Smooth muscle cell (in vitro differentiated cells): Measurements from ENCODE around the gene AK1. TPM values are rescaled to one million over a fixed set of nuclear protein-coding genes. Genes with fewer than 3 reads are reported as not detected.

ENCODE experiments used
- DNase-seq: peaks from one replicate; lab custom pipeline; 2025; ENCODE audit not compliant: unreplicated experiment; lab: John Stamatoyannopoulos, UW
- H2AFZ ChIP-seq: fragments of 200-600 bp; sonication (generic); 2 replicates; pipeline ENCODE4 v1.6.0; 2016; ENCODE audit warnings: antibody characterized with exemption, low read depth, mild to moderate bottlenecking
- H3F3A ChIP-seq: fragments of 200-600 bp; sonication (generic); 2 replicates; pipeline ENCODE4 v1.6.0; 2017; ENCODE audit warnings: antibody characterized with exemption, low read depth
- H3K27ac ChIP-seq: fragments of 200-600 bp; sonication (generic); 2 replicates; pipeline ENCODE4 v1.5.1; 2016; ENCODE audit warnings: low read depth, mild to moderate bottlenecking
- H3K27me3 ChIP-seq: fragments of 200-600 bp; sonication (generic); 2 replicates; pipeline ENCODE4 v1.6.1; 2016; ENCODE audit warnings: low read depth, mild to moderate bottlenecking
- H3K36me3 ChIP-seq: fragments of 200-600 bp; sonication (generic); 2 replicates; pipeline ENCODE4 v1.5.1; 2016; ENCODE audit warnings: low read depth
- H3K4me1 ChIP-seq: fragments of 200-600 bp; sonication (generic); 2 replicates; pipeline ENCODE4 v1.5.1; 2016; ENCODE audit warnings: low read depth
- H3K4me2 ChIP-seq: fragments of 200-600 bp; sonication (generic); 2 replicates; pipeline ENCODE4 v1.6.0; 2016; ENCODE audit warnings: mild to moderate bottlenecking
- H3K4me3 ChIP-seq: fragments of 200-600 bp; sonication (generic); 2 replicates; pipeline ENCODE4 v1.5.1; 2016; ENCODE audit warnings: mild to moderate bottlenecking
- H3K79me2 ChIP-seq: fragments of 200-600 bp; sonication (generic); 2 replicates; pipeline ENCODE4 v1.6.0; 2016; ENCODE audit warnings: low read depth, mild to moderate bottlenecking
- H3K9ac ChIP-seq: fragments of 200-600 bp; sonication (generic); 2 replicates; pipeline ENCODE4 v1.6.0; 2016; ENCODE audit warnings: low read depth
- H3K9me3 ChIP-seq: fragments of 200-600 bp; sonication (generic); replicated peaks from 2 replicates; pipeline ENCODE4 v1.5.1; 2016; ENCODE audit warnings: low read depth
- H4K20me1 ChIP-seq: fragments of 200-600 bp; sonication (generic); 2 replicates; pipeline ENCODE4 v1.6.0; 2016; ENCODE audit warnings: low read depth
- WGBS: methylation state at CpG from one replicate; pipeline ENCODE4 v1.1.7; 2016; ENCODE audit warnings: low lambda C conversion rate; 5-methylcytosine and 5-hydroxymethylcytosine counted together
- polyA plus RNA-seq: library from polyadenylated mRNA; unstranded; fragments of >200 nt; fragmentation: Nextera tagmentation; extraction: Ambion mirVana; gene quantifications from 2 replicates; pipeline ENCODE4 v1.2.1, GENCODE V29; 2016
- total RNA-seq: library from RNA; depleted of rRNA; stranded (reverse); fragments of >200 nt; gene quantifications from 2 replicates; pipeline ENCODE4 v1.2.3, GENCODE V29; 2014
- TF ChIP-seq, protein P1 (sequence below): fragments of 200-600 bp; sonication (generic); IDR thresholded peaks from 2 replicates; pipeline ENCODE4 v1.5.1; 2017; ENCODE audit warnings: borderline replicate concordance, mild to moderate bottlenecking, antibody characterized with exemption; ENCODE audit not compliant: insufficient read depth, poor library complexity, severe bottlenecking

AK1 gene
- total and polyA plus RNA-seq, 2 experiments from 2014 or later = 52.4 to 97.8 TPM

DNA sequence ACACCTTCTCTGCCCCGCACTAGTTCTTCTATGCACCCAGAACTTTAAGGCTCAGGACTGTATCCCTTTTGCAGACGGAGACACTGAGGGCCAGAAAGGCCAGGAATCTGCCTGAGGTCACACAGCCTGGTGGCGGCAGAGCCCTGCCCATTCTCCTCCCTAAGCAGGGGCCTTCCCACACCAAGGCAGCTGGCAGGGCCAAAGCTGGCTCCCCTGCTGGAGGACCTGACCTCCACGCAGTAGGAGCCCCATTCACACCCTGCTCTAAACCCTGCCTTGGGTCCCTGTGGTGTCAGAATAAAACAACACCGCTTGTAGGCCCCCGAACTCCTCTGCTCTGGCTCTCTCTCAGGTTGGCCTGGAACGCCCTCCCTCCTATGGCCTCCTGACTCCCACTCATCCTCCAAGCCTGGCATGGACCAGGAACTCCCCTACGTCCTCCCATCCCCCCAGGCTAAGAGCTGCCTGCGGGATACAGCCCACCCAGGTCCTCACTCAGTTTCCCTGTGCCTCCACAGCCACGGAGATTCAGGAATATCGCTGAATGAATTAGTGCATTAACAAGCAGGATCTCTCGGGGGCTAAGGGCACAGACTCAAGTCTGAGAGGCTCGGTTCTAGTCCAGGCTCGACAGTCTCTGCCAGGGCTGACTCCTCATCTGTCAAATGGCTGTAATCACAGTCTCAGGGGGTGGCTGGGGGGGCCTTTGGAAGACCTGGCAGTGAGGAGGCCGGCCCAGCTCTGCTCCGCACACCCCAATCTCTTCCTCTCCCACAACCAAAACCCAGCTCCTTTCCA is 19.1 kb upstream of the AK1 start:
- no peaks in the 10 kb centered on the region for H3K79me2 ChIP-seq
- 86% methylated on average over 16 of the region's 16 CpGs for whole genome bisulfite sequencing
- H2AFZ ChIP-seq = no peak overlapping the region
- no peak for DNase-seq
- H4K20me1 ChIP-seq = peaks cover 25% of the 10 kb centered on the region
- TF ChIP-seq, protein P1, sequence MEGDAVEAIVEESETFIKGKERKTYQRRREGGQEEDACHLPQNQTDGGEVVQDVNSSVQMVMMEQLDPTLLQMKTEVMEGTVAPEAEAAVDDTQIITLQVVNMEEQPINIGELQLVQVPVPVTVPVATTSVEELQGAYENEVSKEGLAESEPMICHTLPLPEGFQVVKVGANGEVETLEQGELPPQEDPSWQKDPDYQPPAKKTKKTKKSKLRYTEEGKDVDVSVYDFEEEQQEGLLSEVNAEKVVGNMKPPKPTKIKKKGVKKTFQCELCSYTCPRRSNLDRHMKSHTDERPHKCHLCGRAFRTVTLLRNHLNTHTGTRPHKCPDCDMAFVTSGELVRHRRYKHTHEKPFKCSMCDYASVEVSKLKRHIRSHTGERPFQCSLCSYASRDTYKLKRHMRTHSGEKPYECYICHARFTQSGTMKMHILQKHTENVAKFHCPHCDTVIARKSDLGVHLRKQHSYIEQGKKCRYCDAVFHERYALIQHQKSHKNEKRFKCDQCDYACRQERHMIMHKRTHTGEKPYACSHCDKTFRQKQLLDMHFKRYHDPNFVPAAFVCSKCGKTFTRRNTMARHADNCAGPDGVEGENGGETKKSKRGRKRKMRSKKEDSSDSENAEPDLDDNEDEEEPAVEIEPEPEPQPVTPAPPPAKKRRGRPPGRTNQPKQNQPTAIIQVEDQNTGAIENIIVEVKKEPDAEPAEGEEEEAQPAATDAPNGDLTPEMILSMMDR = no peak
- peaks cover 5% of the 10 kb centered on the region for H3F3A ChIP-seq
- no peaks in the 10 kb centered on the region for H3K9me3 ChIP-seq
- no peak overlapping the region for H3K4me2 ChIP-seq
- peaks cover 16% of the 10 kb centered on the region for H3K4me1 ChIP-seq
- no peak overlapping the region for H3K9ac ChIP-seq
- H3K27me3 ChIP-seq = no peaks in the 10 kb centered on the region
- H3K27ac ChIP-seq = no peak overlapping the region
- peaks cover 17% of the 10 kb centered on the region for H3K36me3 ChIP-seq
- no peak overlapping the region for H3K4me3 ChIP-seq

DNA sequence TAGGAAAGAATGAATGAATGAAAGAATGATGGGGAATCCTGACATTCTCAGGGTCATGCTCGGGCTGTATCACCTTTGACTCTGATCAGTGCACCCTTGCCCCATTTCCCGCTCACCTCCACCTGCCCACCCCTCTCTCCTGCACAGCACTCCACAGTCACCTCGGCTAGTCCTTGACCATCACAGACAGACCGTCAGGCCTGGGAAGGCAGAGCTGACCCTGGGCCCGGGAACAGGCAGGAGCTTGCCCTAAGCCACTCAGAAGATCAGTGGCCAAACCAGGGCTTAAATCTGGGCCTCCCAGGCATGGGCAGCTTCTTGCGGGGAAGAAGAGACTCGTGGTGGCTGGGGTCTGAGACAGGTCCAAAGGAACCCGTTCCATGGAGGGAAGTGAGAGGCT is 18.3 kb upstream of the AK1 start:
- 100% methylated on average over 8 of the region's 8 CpGs for WGBS
- no peaks in the 10 kb centered on the region for H3K79me2 ChIP-seq
- H3K9me3 ChIP-seq = no peaks in the 10 kb centered on the region
- peaks cover 5% of the 10 kb centered on the region for H3F3A ChIP-seq
- peaks cover 31% of the 10 kb centered on the region for H4K20me1 ChIP-seq
- DNase-seq = no peak
- H3K4me3 ChIP-seq = no peak overlapping the region
- H3K27ac ChIP-seq = no peak overlapping the region
- no peak overlapping the region for H3K4me2 ChIP-seq
- peaks cover 17% of the 10 kb centered on the region for H3K36me3 ChIP-seq
- H2AFZ ChIP-seq = no peak overlapping the region
- H3K9ac ChIP-seq = no peak overlapping the region
- peaks cover 16% of the 10 kb centered on the region for H3K4me1 ChIP-seq
- TF ChIP-seq, protein P1 = no peak
- no peaks in the 10 kb centered on the region for H3K27me3 ChIP-seq

DNA sequence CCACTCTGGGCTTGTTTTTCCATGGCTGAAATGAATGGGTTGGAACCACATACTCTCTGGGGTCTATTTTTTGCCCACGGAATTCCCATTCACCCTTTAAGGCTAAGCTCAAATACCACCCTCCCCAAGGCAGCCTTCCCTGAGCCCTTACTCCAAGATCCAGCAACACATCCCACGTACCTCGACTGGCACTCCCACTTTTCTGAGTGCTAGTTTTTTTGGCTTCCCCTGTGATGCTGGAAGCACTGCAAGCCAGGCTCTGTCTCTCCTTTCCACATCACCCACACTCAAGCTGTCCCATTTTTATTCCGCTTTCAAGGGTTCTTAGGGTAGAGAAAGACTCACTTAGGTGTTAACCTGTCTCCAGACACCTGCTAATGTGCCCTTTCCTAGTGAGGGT is 15.9 kb upstream of the AK1 start:
- H4K20me1 ChIP-seq = peaks cover 41% of the 10 kb centered on the region
- WGBS = 96% methylated on average over 4 of the region's 4 CpGs
- H3K4me3 ChIP-seq = no peak overlapping the region
- H3K4me1 ChIP-seq = peaks cover 11% of the 10 kb centered on the region
- no peaks in the 10 kb centered on the region for H3K79me2 ChIP-seq
- no peak for DNase-seq
- no peaks in the 10 kb centered on the region for H3K9me3 ChIP-seq
- H3K36me3 ChIP-seq = peaks cover 17% of the 10 kb centered on the region
- no peak overlapping the region for H2AFZ ChIP-seq
- TF ChIP-seq, protein P1 = no peak
- H3K9ac ChIP-seq = no peak overlapping the region
- no peaks in the 10 kb centered on the region for H3K27me3 ChIP-seq
- no peak overlapping the region for H3K27ac ChIP-seq
- H3F3A ChIP-seq = peaks cover 5% of the 10 kb centered on the region
- no peak overlapping the region for H3K4me2 ChIP-seq

DNA sequence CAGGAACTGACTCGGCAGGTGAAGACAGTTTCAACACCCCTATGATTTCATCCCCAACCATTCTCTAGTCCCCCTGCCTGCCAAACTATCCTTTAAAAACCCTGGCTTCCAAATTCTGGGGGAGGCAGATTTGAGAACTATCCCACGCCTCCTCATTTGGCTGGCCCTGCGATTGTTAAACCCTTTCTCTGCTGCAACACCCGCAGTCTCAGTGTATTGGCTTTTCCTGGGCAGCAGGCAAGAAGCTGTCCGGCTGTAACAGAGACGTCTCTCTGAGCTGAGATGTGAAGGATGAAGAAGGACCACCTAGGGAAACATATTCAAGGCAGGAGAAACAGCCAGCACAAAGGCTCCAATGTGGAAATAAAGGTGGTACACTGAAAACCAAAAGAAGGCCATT is 15.4 kb upstream of the AK1 start:
- Histone ChIP-seq H2AFZ (no peak overlapping the region), H3K27me3 (no peaks in the 10 kb centered on the region), H3K9ac (no peak overlapping the region), H3K27ac (no peak overlapping the region), H3K4me3 (no peak overlapping the region), H3F3A (peaks cover 2% of the 10 kb centered on the region), H4K20me1 (peaks cover 38% of the 10 kb centered on the region), H3K79me2 (no peaks in the 10 kb centered on the region), H3K9me3 (no peaks in the 10 kb centered on the region), H3K4me2 (no peak overlapping the region), H3K4me1 (peaks cover 10% of the 10 kb centered on the region), H3K36me3 (peaks cover 17% of the 10 kb centered on the region)
- DNase-seq = no peak
- WGBS = 95% methylated on average over 6 of the region's 6 CpGs
- TF ChIP-seq, protein P1 = no peak
